Measurements from ENCODE around the gene ARHGAP26.

GRCh38 chr5:142796492-142797109, 26.4 kb downstream of the ARHGAP26 start:
- TF ChIP-seq CTCF (conservative IDR thresholded peaks at IDR 0.05; ENCODE audit: low read depth, low read length) (no peak), POLR2A (IDR thresholded peaks at IDR 0.05; ENCODE audit: low read depth, low read length) (no peak), SMC3 (IDR thresholded peaks at IDR 0.05; ENCODE audit: low read depth, low read length) (no peak), RAD21 (IDR thresholded peaks at IDR 0.05; ENCODE audit: low read length) (no peak), MAZ (IDR thresholded peaks at IDR 0.05; ENCODE audit: borderline replicate concordance, low read depth, low read length) (no peak), CEBPB (IDR thresholded peaks at IDR 0.05; ENCODE audit: low read depth, low read length) (no peak), MAFK (IDR thresholded peaks at IDR 0.05; ENCODE audit: low read depth, low read length) (no peak), MXI1 (IDR thresholded peaks at IDR 0.05; ENCODE audit: borderline replicate concordance, low read depth, low read length) (no peak)
